Gastrocnemius medialis (tissue), 4 donors: ENCODE data around the gene NHLRC1.
A peak's percentile ranks its signal among the peaks of the same experiment; 100 is the strongest.

Experiments used
- CTCF ChIP-seq, 5 experiments: fragments of 450-650 bp in 3 of 5; fragments of 200-600 bp in 2 of 5; sonication (generic) in 2 of 5; IDR thresholded peaks in 4 of 5; conservative IDR thresholded peaks in 1 of 5; 1 replicate in 4 of 5; 2 replicates in 1 of 5; pipeline ENCODE4 v1.5.1; 2016 to 2019; ENCODE audit warnings: antibody characterized with exemption in 5 of 5, mild to moderate bottlenecking in 3 of 5, moderate library complexity in 3 of 5
- POLR2A ChIP-seq, 2 donors: fragments of 450-650 bp; IDR thresholded peaks; one replicate each; pipeline ENCODE4 v1.6.1; 2017; ENCODE audit warnings: antibody characterized with exemption in 2 of 2, mild to moderate bottlenecking in 2 of 2, moderate library complexity in 2 of 2

GRCh38 chr6:18155150-18155863 lies 32.8 kb upstream of the NHLRC1 start, which contains the start of gene KDM1B:
- no peak for TF ChIP-seq CTCF (IDR thresholded peaks at IDR 0.05 in 4 of 5, conservative IDR thresholded peaks at IDR 0.05 in 1 of 5)
- peak; percentile 91 to 94 for TF ChIP-seq POLR2A (IDR thresholded peaks at IDR 0.05)
